Mesothelial cell of epicardium (in vitro differentiated cells): ENCODE measurements around the gene MATN1. TPM values are rescaled to one million over a fixed set of nuclear protein-coding genes. Genes with fewer than 3 reads are reported as not detected.

Experiments
- DNase-seq, 2 experiments: peaks; one replicate each; pipeline ENCODE4 v3.0.0; 2021; ENCODE audit warnings: low spot score in 2 of 2; ENCODE audit not compliant: unreplicated experiment in 2 of 2
- H3K27ac Mint-ChIP-seq: 2 replicates; pipeline ENCODE4 v1.8.0; 2021; ENCODE audit warnings: mixed read lengths
- H3K27me3 Mint-ChIP-seq: 2 replicates; pipeline ENCODE4 v1.8.0; 2021; ENCODE audit warnings: low read depth, mixed read lengths
- H3K36me3 Mint-ChIP-seq: 2 replicates; pipeline ENCODE4 v1.8.0; 2021; ENCODE audit warnings: mixed read lengths
- H3K4me1 Mint-ChIP-seq: 2 replicates; pipeline ENCODE4 v1.8.0; 2021; ENCODE audit warnings: mixed read lengths
- H3K4me3 Mint-ChIP-seq: 2 replicates; pipeline ENCODE4 v1.8.0; 2021; ENCODE audit warnings: mild to moderate bottlenecking, moderate library complexity, mixed read lengths
- H3K9me3 Mint-ChIP-seq: 2 replicates; pipeline ENCODE4 v1.8.0; 2021; ENCODE audit warnings: mixed read lengths
- total RNA-seq: library from RNA; stranded (reverse); gene quantifications from 3 replicates; pipeline ENCODE4 v1.2.1, GENCODE V29; 2021
- TF ChIP-seq, protein P1 (sequence below): fragments of 200-600 bp; sonication (generic); IDR thresholded peaks from one replicate; pipeline ENCODE4 v1.5.0; 2021; ENCODE audit warnings: antibody characterized with exemption; ENCODE audit not compliant: unreplicated experiment

MATN1 gene
- total RNA-seq, 1 donor from 2014 or later = 5.6 TPM

DNA sequence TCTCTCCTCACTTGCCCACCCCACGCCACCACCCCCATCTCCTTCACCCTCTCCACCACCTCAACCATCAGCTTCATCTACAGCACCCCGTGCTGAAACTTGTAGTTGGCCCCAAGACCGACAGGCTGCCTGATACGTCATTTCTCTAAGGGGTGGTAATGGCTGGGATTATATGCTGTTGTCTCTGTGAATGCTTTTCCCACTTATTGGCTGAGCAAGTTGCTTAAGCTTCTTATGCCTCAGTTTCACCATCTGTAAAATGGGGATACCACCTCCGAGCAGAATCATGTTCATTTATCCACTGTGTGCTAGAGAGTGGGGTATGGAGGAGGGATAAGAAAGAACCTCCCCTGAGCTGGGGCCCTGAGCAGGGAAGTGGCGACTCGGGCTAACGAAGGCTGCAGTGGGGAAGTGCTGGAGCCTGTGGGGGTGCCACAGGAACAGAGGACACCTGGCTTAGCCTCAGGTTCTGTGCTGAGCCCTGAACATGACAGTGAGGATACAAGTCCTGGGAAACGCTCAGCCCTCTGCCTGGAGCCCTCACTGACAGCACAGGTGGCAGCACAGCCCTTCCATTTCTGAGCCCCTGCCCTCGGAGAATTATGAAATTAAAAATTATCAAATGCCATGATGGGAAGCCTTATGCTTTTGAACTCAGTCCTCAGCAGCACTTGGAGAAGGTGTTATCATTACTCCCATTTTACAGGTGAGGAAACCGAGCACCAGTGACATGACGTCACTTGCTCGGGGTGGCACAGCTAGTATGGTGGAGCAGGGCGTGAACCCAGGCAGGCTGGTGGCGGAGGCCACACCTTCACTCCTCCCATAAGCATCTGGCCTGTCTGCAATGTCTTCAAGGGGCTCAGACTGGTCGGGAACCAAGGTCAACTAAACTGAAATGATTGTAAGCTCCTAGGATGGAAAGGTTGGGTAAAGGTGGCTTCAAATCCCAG lies 2.8 kb downstream of the MATN1 start:
- peaks cover 7% of the 10 kb centered on the region for H3K9me3 Mint-ChIP-seq
- H3K27me3 Mint-ChIP-seq = no peaks in the 10 kb centered on the region
- H3K4me1 Mint-ChIP-seq = peaks cover 2% of the 10 kb centered on the region
- H3K4me3 Mint-ChIP-seq = no peak overlapping the region
- no peak for DNase-seq
- H3K36me3 Mint-ChIP-seq = peaks cover 3% of the 10 kb centered on the region
- H3K27ac Mint-ChIP-seq = no peak overlapping the region
- TF ChIP-seq, protein P1, sequence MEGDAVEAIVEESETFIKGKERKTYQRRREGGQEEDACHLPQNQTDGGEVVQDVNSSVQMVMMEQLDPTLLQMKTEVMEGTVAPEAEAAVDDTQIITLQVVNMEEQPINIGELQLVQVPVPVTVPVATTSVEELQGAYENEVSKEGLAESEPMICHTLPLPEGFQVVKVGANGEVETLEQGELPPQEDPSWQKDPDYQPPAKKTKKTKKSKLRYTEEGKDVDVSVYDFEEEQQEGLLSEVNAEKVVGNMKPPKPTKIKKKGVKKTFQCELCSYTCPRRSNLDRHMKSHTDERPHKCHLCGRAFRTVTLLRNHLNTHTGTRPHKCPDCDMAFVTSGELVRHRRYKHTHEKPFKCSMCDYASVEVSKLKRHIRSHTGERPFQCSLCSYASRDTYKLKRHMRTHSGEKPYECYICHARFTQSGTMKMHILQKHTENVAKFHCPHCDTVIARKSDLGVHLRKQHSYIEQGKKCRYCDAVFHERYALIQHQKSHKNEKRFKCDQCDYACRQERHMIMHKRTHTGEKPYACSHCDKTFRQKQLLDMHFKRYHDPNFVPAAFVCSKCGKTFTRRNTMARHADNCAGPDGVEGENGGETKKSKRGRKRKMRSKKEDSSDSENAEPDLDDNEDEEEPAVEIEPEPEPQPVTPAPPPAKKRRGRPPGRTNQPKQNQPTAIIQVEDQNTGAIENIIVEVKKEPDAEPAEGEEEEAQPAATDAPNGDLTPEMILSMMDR = no peak

DNA sequence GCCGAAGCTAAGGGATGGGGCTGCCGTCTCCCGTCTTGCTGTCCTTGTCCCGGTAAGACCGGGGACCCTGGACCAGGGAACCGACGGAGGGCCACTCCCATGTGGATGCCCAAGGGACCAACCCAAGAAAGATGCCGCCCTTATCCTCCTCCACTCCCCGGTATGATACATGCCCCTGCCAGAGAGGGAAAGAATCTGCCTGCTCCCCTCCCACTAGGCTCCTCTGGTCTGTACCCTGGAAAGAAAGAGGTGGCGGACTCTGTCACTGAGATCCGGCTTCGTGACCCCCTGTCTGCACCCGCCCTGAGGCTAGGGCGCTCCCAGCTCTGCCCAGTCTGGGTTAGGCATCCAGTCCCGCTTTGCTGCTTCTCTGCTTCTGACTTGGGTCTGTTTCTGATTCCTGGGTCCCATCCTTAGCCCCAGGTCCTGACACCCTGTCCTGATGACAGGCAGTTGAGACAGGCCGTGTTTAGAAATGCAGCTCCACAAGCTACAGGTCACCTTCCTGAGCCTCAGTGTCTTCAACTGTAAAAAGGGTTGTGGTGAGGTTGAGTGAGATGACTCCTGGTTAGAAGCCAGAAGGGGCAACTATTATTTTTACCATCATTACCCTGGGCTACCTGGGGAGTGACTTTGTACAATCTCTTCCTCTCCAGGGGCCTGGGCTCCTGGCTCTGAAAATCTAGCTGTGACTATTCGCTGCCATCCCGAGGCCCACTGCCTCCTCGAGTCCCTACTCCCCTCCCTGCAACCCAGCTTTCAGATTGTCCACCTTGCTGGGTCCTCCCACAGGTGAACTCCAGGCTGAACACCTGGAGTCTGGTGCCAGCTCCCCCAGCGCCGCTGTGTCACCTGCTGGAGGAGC lies 3.7 kb downstream of the MATN1 start:
- peaks cover 5% of the 10 kb centered on the region for H3K36me3 Mint-ChIP-seq
- H3K4me3 Mint-ChIP-seq = peak overlapping the region; percentile 75
- H3K27ac Mint-ChIP-seq = peak overlapping the region; percentile 95
- no peak for DNase-seq
- no peaks in the 10 kb centered on the region for H3K27me3 Mint-ChIP-seq
- H3K9me3 Mint-ChIP-seq = peaks cover 9% of the 10 kb centered on the region
- H3K4me1 Mint-ChIP-seq = peaks cover 2% of the 10 kb centered on the region
- TF ChIP-seq, protein P1 = peak; percentile 17

DNA sequence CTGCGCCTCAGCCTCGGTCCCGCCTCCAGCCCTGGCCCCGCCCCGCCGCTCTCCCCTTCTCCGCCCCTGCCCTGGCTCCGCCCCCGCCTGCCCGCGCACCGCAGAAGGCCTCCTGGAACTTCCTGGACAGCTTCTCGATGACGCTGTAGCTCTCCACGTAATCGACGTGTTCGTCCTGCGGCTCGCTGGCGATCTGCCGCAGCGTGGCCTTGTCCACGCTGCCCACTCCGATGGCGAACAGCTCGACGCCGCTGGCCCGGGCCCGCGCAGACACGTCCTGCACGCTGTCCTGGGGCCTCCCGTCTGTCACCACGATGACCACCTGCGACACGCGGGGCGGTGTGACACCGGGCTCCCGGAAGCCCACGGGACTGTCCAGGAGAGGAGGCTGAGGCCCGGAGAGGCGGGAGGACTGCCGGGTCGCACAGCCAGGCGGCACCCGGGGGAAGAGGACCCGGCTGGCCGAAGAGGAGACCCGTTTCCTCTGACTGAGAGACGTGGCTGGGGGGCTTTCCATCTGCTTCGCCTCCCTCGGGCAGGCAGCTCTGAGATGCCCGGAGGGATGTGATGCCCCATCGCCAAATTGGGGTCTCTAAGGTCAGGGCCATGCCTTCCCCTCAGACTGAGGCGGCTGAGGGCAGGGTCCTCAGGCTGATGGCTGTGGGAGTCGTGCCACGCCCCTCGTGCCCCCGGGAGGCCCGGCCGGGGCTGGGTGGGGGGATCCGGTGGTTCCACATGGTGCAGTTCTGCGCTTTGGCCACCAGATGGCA lies 4.6 kb downstream of the MATN1 start:
- H3K4me1 Mint-ChIP-seq = peaks cover 2% of the 10 kb centered on the region
- TF ChIP-seq, protein P1 = peak; percentile 99
- H3K4me3 Mint-ChIP-seq = peak overlapping the region; percentile 75
- DNase-seq = peak; percentile 78 to 95
- H3K9me3 Mint-ChIP-seq = peaks cover 9% of the 10 kb centered on the region
- H3K27me3 Mint-ChIP-seq = no peaks in the 10 kb centered on the region
- H3K36me3 Mint-ChIP-seq = peaks cover 5% of the 10 kb centered on the region
- H3K27ac Mint-ChIP-seq = peak overlapping the region; percentile 95

DNA sequence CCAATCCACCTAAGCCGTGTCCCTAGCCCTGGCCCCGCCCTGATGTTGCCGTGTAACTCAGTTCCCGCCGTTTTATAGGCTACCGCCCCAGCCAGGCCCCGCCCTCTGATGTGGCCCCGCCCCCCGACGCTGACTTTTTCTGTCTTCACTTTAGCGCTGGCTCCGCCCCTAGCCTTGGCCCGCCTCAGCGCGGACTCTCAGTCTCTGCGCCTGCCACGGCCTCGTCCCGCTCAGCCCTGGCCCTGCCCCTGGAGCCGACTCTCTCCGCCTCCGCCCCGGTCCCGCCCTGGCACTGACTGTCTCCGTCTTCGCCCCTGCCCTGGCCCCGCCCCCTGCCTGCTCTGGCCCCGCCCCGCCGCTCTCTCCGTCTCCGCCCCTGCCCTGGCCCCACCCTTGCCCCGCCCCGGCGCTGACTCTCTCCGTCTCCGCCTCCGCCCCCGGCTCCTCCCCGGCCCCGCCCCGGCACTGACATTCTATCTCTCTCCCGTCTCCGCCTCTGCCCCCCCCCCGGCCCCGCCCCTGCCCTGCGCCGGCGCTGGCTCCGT lies 5.2 kb downstream of the MATN1 start:
- Mint-ChIP-seq H3K9me3 (peaks cover 9% of the 10 kb centered on the region), H3K36me3 (peaks cover 5% of the 10 kb centered on the region), H3K27ac (peak overlapping the region; percentile 96), H3K4me3 (peak overlapping the region; percentile 73), H3K27me3 (no peaks in the 10 kb centered on the region), H3K4me1 (peaks cover 2% of the 10 kb centered on the region)
- peak; percentile 97 to 100 for DNase-seq
- TF ChIP-seq, protein P1 = no peak

DNA sequence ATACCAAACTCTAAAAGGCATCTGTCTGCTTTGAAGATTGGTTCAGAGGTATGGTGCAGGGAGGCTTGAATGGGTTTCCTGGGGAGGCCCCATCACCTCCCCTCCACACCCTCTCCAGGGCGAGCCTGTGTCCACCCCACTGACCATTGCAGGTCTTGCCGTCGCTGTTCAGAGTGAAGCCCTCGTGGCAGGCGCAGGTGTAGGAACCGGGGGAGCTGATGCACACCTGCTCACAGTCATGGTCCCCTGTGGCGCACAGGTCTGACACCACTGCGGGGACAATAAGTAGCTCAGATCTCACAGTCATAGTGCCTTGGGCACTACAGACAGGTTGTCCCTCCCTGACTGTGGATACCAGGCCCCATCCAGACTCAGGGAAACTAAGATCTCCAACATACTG lies 6.7 kb downstream of the MATN1 start:
- DNase-seq = no peak
- Mint-ChIP-seq H3K9me3 (peaks cover 9% of the 10 kb centered on the region), H3K4me1 (peaks cover 2% of the 10 kb centered on the region), H3K4me3 (no peak overlapping the region), H3K36me3 (peaks cover 5% of the 10 kb centered on the region), H3K27ac (no peak overlapping the region), H3K27me3 (peaks cover 6% of the 10 kb centered on the region)
- TF ChIP-seq, protein P1 = no peak
